HepG2 (cell line): Measurements from ENCODE around the gene DLX1. TPM values are rescaled to one million over a fixed set of nuclear protein-coding genes. Genes with fewer than 3 reads are reported as not detected.

Experiments used
- CENPT ChIP-seq: sonication (generic); formaldehyde crosslinking; IDR thresholded peaks from 2 replicates; pipeline ENCODE4 v1.8.0; 2022; ENCODE audit warnings: low read depth, mild to moderate bottlenecking, moderate library complexity, missing genetic modification reagents
- GABPB1 ChIP-seq: IDR thresholded peaks from 2 replicates; pipeline ENCODE4 v1.6.1; 2016; ENCODE audit warnings: mild to moderate bottlenecking, missing genetic modification reagents, moderate library complexity, missing compliant biosample characterization
- GATA4 ChIP-seq: sonication (generic); IDR thresholded peaks from 2 replicates; pipeline ENCODE4 v1.6.1; 2016; ENCODE audit warnings: antibody characterized with exemption, low read depth, borderline replicate concordance
- HNRNPLL ChIP-seq: fragments of 200-400 bp; formaldehyde crosslinking; IDR thresholded peaks from 2 replicates; pipeline ENCODE4 v1.6.1; 2017; ENCODE audit warnings: mild to moderate bottlenecking, low read depth, low read length; ENCODE audit not compliant: poor library complexity, severe bottlenecking
- KDM2A ChIP-seq: sonication (generic); formaldehyde crosslinking; IDR thresholded peaks from 2 replicates; pipeline ENCODE4 v1.4.0; 2020; ENCODE audit warnings: low read depth, missing genetic modification reagents, borderline replicate concordance
- KLF13 ChIP-seq: sonication (generic); formaldehyde crosslinking; IDR thresholded peaks from 2 replicates; pipeline ENCODE4 v1.4.0; 2020; ENCODE audit warnings: mild to moderate bottlenecking, missing genetic modification reagents
- MED1 ChIP-seq: sonication (generic); formaldehyde crosslinking; IDR thresholded peaks from 2 replicates; pipeline ENCODE4 v1.4.0; 2020; ENCODE audit warnings: missing genetic modification reagents
- NCOA1 ChIP-seq: sonication (generic); formaldehyde crosslinking; IDR thresholded peaks from 2 replicates; pipeline ENCODE4 v1.9.0; 2021; ENCODE audit warnings: missing genetic modification reagents
- RBFOX2 ChIP-seq: fragments of 200-400 bp; formaldehyde crosslinking; IDR thresholded peaks from 2 replicates; pipeline ENCODE4 v1.6.1; 2017; ENCODE audit warnings: low read depth, mild to moderate bottlenecking, low read length
- RFX5 ChIP-seq: IDR thresholded peaks from 2 replicates; pipeline ENCODE4 v1.6.1; 2011; ENCODE audit warnings: low read depth, low read length, improper control_type of control experiment
- SALL2 ChIP-seq: sonication (generic); formaldehyde crosslinking; IDR thresholded peaks from 2 replicates; pipeline ENCODE4 v1.8.1; 2023; ENCODE audit warnings: mild to moderate bottlenecking, missing genetic modification reagents, inconsistent platforms
- SRSF1 ChIP-seq: fragments of 200-400 bp; formaldehyde crosslinking; optimal IDR thresholded peaks from 2 replicates; pipeline ENCODE3; 2017; ENCODE audit warnings: mild to moderate bottlenecking, low read depth, low read length, moderate library complexity
- TEAD3 ChIP-seq: optimal IDR thresholded peaks from 2 replicates; pipeline ENCODE3; 2016; ENCODE audit warnings: borderline replicate concordance
- ZFY ChIP-seq: sonication (generic); formaldehyde crosslinking; IDR thresholded peaks from 2 replicates; pipeline ENCODE4 v1.4.0; 2020; ENCODE audit warnings: missing genetic modification reagents
- ZIK1 ChIP-seq: sonication (generic); formaldehyde crosslinking; IDR thresholded peaks from 2 replicates; pipeline ENCODE4 v1.5.0; 2020; ENCODE audit warnings: mild to moderate bottlenecking, low read depth, missing genetic modification reagents, borderline replicate concordance
- ZNF331 ChIP-seq: sonication (generic); formaldehyde crosslinking; IDR thresholded peaks from 2 replicates; pipeline ENCODE4 v1.4.0; 2020; ENCODE audit warnings: missing genetic modification reagents
- ZNF432 ChIP-seq: sonication (generic); formaldehyde crosslinking; IDR thresholded peaks from 2 replicates; pipeline ENCODE4 v1.5.0; 2020; ENCODE audit warnings: missing genetic modification reagents, mild to moderate bottlenecking, borderline replicate concordance
- ZNF75D ChIP-seq: sonication (generic); formaldehyde crosslinking; IDR thresholded peaks from 2 replicates; pipeline ENCODE4 v1.8.1; 2023; ENCODE audit warnings: missing genetic modification reagents, mild to moderate bottlenecking, borderline replicate concordance
- ZNF782 ChIP-seq: sonication (generic); formaldehyde crosslinking; IDR thresholded peaks from 2 replicates; pipeline ENCODE4 v1.4.0; 2020; ENCODE audit warnings: missing genetic modification reagents, mild to moderate bottlenecking, borderline replicate concordance
- polyA plus RNA-seq, 8 experiments: library from polyadenylated mRNA; depleted of rRNA in 3 of 8; stranded (reverse) in 7 of 8; unstranded in 1 of 8; fragments of >200 nt; fragmentation: Illumina TruSeq in 4 of 8; extraction: Trizol in 4 of 8; gene quantifications; 2 replicates each; pipeline versions ENCODE4 v1.2.1 to v1.2.3, GENCODE V29; 2011 to 2016; ENCODE audit warnings: low read depth in 4 of 8, missing spikeins in 1 of 8, mixed read lengths in 1 of 8; ENCODE audit not compliant: insufficient read depth in 1 of 8
- total RNA-seq, 5 experiments: library from RNA; depleted of rRNA; stranded (reverse); fragments of >200 nt; fragmentation: Illumina TruSeq; extraction: Trizol; gene quantifications; 2 replicates each; pipeline ENCODE4 v1.2.3, GENCODE V29; 2016; ENCODE audit warnings: low read depth in 1 of 5
- TF ChIP-seq, protein P1 (sequence below): IDR thresholded peaks from 2 replicates; pipeline ENCODE4 v1.6.1; 2016; ENCODE audit warnings: low read depth, control low read depth
- TF ChIP-seq, protein P2 (sequence below): sonication (generic); formaldehyde crosslinking; IDR thresholded peaks from 2 replicates; pipeline ENCODE4 v1.4.0; 2020; ENCODE audit warnings: mild to moderate bottlenecking, missing genetic modification reagents
- TF ChIP-seq, protein P3 (sequence below): sonication (generic); formaldehyde crosslinking; IDR thresholded peaks from 2 replicates; pipeline ENCODE4 v1.5.0; 2020; ENCODE audit warnings: mild to moderate bottlenecking, missing genetic modification reagents, moderate library complexity

DLX1 gene
- total and polyA plus RNA-seq, 2 of the 13 experiments (the other 11 are each of a cell fraction or from before 2014, with no cell fraction given) = 0.18 to 0.86 TPM

DNA sequence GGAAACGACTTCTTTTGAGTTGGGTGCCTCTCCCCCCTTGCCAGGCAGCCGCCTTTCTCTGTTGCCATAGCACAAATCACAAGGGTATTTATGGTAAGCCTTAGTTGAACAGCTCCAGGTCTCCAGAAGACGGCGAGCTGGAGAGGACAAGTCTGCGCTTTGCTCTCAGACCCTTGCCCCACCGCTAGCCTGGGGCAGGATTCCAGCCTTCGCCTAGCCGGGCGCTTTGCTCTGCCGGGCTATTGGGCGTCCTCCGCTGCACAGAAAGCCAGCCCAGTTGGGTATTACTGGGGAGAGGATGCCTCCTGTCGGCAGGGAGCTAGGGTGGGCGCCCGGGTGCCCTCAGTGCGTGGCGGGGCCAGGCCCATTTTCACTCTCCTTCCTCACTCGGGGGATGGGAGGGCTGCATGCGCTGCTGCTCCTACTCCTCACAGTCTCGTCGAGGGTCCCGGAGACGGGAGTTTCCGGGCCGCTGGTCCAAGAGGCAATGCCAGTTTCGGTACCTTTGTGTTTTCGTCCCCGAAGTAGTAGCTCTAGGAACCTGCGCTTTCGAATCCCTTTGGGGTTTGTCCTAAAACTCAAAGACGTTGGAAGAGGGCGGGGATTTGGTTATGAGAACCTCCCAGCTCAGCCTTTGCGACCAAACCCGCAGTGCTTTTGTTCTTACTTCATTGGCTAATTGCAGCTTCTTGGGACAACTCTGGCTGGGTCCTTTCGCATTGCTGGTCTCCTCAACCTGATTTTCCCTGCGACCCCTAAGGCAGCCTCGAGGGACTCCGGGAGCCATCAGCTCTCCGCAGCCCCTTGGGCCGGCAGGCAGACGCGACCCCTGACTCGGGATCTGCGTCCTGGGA is 21.0 kb downstream of the DLX1 start (continued):
- TF ChIP-seq ZIK1 (CRISPR knock-in tag) (no peak), KLF13 (CRISPR knock-in tag) (no peak), GABPB1 (CRISPR knock-in tag) (peak; percentile 48; the same call in 1 of the 2 replicates), ZFY (CRISPR knock-in tag) (peak; percentile 52; the same call in 1 of the 2 replicates), TEAD3 (peak; percentile 47), SRSF1 (no peak), HNRNPLL (peak; percentile 62), MED1 (CRISPR knock-in tag) (0 out of 2 replicates have a peak, but pooled peaks have one; percentile 30), RBFOX2 (no peak), ZNF75D (CRISPR knock-in tag) (peak; percentile 62; the same call in 1 of the 2 replicates), KDM2A (CRISPR knock-in tag) (peak; percentile 70; the same call in 1 of the 2 replicates), ZNF432 (CRISPR knock-in tag) (no peak), ZNF782 (CRISPR knock-in tag) (no peak; the same call in 1 of the 2 replicates), NCOA1 (CRISPR knock-in tag) (0 out of 2 replicates have a peak, but pooled peaks have one; percentile 42), CENPT (CRISPR knock-in tag) (no peak), RFX5 (no peak), GATA4 (no peak), ZNF331 (CRISPR knock-in tag) (0 out of 2 replicates have a peak, but pooled peaks have one; percentile 12), SALL2 (CRISPR knock-in tag) (no peak)
- TF ChIP-seq, protein P1, sequence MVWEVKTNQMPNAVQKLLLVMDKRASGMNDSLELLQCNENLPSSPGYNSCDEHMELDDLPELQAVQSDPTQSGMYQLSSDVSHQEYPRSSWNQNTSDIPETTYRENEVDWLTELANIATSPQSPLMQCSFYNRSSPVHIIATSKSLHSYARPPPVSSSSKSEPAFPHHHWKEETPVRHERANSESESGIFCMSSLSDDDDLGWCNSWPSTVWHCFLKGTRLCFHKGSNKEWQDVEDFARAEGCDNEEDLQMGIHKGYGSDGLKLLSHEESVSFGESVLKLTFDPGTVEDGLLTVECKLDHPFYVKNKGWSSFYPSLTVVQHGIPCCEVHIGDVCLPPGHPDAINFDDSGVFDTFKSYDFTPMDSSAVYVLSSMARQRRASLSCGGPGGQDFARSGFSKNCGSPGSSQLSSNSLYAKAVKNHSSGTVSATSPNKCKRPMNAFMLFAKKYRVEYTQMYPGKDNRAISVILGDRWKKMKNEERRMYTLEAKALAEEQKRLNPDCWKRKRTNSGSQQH = no peak
- TF ChIP-seq, protein P2, sequence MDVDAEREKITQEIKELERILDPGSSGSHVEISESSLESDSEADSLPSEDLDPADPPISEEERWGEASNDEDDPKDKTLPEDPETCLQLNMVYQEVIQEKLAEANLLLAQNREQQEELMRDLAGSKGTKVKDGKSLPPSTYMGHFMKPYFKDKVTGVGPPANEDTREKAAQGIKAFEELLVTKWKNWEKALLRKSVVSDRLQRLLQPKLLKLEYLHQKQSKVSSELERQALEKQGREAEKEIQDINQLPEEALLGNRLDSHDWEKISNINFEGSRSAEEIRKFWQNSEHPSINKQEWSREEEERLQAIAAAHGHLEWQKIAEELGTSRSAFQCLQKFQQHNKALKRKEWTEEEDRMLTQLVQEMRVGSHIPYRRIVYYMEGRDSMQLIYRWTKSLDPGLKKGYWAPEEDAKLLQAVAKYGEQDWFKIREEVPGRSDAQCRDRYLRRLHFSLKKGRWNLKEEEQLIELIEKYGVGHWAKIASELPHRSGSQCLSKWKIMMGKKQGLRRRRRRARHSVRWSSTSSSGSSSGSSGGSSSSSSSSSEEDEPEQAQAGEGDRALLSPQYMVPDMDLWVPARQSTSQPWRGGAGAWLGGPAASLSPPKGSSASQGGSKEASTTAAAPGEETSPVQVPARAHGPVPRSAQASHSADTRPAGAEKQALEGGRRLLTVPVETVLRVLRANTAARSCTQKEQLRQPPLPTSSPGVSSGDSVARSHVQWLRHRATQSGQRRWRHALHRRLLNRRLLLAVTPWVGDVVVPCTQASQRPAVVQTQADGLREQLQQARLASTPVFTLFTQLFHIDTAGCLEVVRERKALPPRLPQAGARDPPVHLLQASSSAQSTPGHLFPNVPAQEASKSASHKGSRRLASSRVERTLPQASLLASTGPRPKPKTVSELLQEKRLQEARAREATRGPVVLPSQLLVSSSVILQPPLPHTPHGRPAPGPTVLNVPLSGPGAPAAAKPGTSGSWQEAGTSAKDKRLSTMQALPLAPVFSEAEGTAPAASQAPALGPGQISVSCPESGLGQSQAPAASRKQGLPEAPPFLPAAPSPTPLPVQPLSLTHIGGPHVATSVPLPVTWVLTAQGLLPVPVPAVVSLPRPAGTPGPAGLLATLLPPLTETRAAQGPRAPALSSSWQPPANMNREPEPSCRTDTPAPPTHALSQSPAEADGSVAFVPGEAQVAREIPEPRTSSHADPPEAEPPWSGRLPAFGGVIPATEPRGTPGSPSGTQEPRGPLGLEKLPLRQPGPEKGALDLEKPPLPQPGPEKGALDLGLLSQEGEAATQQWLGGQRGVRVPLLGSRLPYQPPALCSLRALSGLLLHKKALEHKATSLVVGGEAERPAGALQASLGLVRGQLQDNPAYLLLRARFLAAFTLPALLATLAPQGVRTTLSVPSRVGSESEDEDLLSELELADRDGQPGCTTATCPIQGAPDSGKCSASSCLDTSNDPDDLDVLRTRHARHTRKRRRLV (CRISPR knock-in tag) = no peak
- TF ChIP-seq, protein P3, sequence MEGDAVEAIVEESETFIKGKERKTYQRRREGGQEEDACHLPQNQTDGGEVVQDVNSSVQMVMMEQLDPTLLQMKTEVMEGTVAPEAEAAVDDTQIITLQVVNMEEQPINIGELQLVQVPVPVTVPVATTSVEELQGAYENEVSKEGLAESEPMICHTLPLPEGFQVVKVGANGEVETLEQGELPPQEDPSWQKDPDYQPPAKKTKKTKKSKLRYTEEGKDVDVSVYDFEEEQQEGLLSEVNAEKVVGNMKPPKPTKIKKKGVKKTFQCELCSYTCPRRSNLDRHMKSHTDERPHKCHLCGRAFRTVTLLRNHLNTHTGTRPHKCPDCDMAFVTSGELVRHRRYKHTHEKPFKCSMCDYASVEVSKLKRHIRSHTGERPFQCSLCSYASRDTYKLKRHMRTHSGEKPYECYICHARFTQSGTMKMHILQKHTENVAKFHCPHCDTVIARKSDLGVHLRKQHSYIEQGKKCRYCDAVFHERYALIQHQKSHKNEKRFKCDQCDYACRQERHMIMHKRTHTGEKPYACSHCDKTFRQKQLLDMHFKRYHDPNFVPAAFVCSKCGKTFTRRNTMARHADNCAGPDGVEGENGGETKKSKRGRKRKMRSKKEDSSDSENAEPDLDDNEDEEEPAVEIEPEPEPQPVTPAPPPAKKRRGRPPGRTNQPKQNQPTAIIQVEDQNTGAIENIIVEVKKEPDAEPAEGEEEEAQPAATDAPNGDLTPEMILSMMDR (CRISPR knock-in tag) = peak; percentile 95
